Type B pancreatic cell (in vitro differentiated cells): ENCODE data around the gene KCNJ2. TPM values are rescaled to one million over a fixed set of nuclear protein-coding genes. Genes with fewer than 3 reads are reported as not detected.

ENCODE experiments used
- DNase-seq: peaks from one replicate; pipeline ENCODE4 v3.0.0; 2021; ENCODE audit warnings: mixed read lengths; ENCODE audit not compliant: unreplicated experiment; ENCODE audit errors: extremely low spot score
- H3K27ac Mint-ChIP-seq: 2 replicates; pipeline ENCODE4 v1.8.0; 2021; ENCODE audit warnings: mild to moderate bottlenecking, mixed read lengths
- H3K27me3 Mint-ChIP-seq: 2 replicates; pipeline ENCODE4 v1.8.0; 2021; ENCODE audit warnings: mixed read lengths
- H3K36me3 Mint-ChIP-seq: 2 replicates; pipeline ENCODE4 v1.8.0; 2021; ENCODE audit warnings: mixed read lengths
- H3K4me1 Mint-ChIP-seq: one replicate; pipeline ENCODE4 v1.8.0; 2021; ENCODE audit warnings: mixed read lengths; ENCODE audit not compliant: unreplicated experiment
- H3K4me3 Mint-ChIP-seq: 2 replicates; pipeline ENCODE4 v1.8.0; 2021; ENCODE audit warnings: mild to moderate bottlenecking, mixed read lengths
- H3K9me3 Mint-ChIP-seq: 2 replicates; pipeline ENCODE4 v1.8.0; 2021; ENCODE audit warnings: mixed read lengths
- total RNA-seq: library from RNA; stranded (reverse); gene quantifications from 2 replicates; pipeline ENCODE4 v1.2.1, GENCODE V29; 2021; ENCODE audit warnings: low replicate concordance
- TF ChIP-seq, protein P1 (sequence below): fragments of 200-600 bp; sonication (generic); conservative IDR thresholded peaks from 2 replicates; pipeline ENCODE4 v1.5.0; 2021; ENCODE audit warnings: antibody characterized with exemption, mild to moderate bottlenecking

KCNJ2 gene
- total RNA-seq, 1 donor from 2014 or later = 7.5 TPM

GRCh38 chr17:70185285-70185684, 16.0 kb downstream of the KCNJ2 start:
- no peak overlapping the region for H3K27ac Mint-ChIP-seq
- H3K36me3 Mint-ChIP-seq = no peaks in the 10 kb centered on the region
- peaks cover 6% of the 10 kb centered on the region for H3K9me3 Mint-ChIP-seq
- no peak for DNase-seq
- no peaks in the 10 kb centered on the region for H3K27me3 Mint-ChIP-seq
- peaks cover 11% of the 10 kb centered on the region for H3K4me1 Mint-ChIP-seq
- no peak overlapping the region for H3K4me3 Mint-ChIP-seq
- TF ChIP-seq, protein P1, sequence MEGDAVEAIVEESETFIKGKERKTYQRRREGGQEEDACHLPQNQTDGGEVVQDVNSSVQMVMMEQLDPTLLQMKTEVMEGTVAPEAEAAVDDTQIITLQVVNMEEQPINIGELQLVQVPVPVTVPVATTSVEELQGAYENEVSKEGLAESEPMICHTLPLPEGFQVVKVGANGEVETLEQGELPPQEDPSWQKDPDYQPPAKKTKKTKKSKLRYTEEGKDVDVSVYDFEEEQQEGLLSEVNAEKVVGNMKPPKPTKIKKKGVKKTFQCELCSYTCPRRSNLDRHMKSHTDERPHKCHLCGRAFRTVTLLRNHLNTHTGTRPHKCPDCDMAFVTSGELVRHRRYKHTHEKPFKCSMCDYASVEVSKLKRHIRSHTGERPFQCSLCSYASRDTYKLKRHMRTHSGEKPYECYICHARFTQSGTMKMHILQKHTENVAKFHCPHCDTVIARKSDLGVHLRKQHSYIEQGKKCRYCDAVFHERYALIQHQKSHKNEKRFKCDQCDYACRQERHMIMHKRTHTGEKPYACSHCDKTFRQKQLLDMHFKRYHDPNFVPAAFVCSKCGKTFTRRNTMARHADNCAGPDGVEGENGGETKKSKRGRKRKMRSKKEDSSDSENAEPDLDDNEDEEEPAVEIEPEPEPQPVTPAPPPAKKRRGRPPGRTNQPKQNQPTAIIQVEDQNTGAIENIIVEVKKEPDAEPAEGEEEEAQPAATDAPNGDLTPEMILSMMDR = no peak

DNA sequence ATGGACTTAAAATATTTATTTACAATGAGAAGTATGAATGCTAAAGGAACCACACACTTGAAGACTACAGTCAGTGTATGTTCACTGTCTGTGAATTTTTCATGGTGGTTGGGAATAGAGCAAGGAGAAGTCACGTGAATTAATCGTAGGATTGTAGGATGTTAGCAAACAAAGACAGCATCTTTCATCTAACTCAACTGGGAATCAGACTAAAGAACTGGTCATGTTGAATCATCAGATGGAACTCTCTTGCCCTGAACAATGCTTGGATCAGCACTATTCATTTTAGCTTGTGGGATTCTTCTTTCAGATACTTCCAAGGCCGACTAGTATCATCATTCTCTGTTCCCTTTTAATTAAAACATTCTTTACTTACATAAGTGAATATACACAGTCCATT, 18.1 kb downstream of the KCNJ2 start:
- Mint-ChIP-seq H3K27ac (no peak overlapping the region), H3K36me3 (no peaks in the 10 kb centered on the region), H3K27me3 (no peaks in the 10 kb centered on the region), H3K4me1 (peaks cover 7% of the 10 kb centered on the region), H3K9me3 (peaks cover 6% of the 10 kb centered on the region), H3K4me3 (no peak overlapping the region)
- TF ChIP-seq, protein P1 = no peak
- DNase-seq = no peak

DNA sequence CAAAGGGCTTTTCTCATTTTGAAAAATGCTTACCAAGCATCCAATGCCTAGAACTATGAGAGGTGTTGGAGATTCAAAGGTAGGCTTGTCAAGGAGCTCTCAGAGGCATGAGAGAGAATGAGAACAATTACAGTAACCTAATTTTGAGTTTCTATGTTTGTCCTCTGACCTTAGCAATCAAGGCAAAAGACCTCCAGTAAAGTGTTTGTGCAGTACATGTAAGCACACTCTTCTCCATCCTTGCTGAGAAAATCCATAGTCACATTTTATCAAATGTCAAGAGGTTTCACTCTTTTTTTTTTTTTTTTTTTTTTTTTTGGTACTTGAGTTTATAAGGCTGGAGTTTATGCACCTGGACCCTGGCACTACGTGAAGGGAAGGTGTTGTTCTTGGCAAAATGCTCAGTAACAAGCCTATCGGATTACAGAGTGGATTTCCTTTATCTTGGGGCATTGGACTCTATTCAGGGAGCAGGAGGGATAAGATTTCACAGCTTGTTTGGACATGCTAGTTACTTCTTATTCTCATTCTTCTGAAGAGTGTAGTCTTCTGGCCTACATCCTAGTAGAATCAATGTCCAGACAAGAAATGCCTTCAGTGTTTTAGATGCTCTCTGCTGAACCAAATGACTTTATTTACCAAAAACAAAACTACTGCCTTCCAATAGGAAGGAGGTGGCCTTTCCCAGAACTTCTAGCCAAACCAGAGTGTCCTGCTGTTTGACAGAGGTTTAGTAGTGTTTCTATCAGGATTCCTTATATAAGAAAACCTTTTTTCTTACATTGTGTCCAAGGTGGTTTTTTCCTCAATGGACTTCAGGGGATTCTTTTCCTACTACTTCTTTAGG, 21.9 kb downstream of the KCNJ2 start:
- no peak overlapping the region for H3K27ac Mint-ChIP-seq
- no peak for DNase-seq
- no peaks in the 10 kb centered on the region for H3K36me3 Mint-ChIP-seq
- no peaks in the 10 kb centered on the region for H3K4me1 Mint-ChIP-seq
- H3K4me3 Mint-ChIP-seq = no peak overlapping the region
- H3K27me3 Mint-ChIP-seq = no peaks in the 10 kb centered on the region
- TF ChIP-seq, protein P1 = no peak
- H3K9me3 Mint-ChIP-seq = peaks cover 6% of the 10 kb centered on the region

DNA sequence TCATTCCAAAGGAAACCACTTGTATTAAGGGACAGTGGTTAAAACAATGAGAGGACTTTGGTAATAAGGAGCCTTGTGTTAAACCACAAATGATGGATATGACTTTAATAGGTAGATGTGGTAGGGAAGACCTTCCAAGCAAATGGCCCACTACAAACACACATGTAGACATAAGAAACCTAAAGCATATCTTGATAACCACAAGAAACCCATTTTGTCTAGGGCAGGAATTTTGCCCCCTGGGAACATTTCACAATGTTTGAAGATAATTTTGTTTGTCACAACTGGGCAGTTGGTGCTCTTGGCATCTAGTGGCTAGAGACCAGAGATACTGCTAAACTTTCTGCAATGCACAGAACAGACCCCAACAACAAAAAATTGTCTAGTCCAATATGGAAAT, 25.8 kb downstream of the KCNJ2 start:
- no peak overlapping the region for H3K4me3 Mint-ChIP-seq
- H3K36me3 Mint-ChIP-seq = no peaks in the 10 kb centered on the region
- H3K27me3 Mint-ChIP-seq = no peaks in the 10 kb centered on the region
- no peak overlapping the region for H3K27ac Mint-ChIP-seq
- TF ChIP-seq, protein P1 = no peak
- H3K4me1 Mint-ChIP-seq = no peaks in the 10 kb centered on the region
- no peak for DNase-seq
- no peaks in the 10 kb centered on the region for H3K9me3 Mint-ChIP-seq

DNA sequence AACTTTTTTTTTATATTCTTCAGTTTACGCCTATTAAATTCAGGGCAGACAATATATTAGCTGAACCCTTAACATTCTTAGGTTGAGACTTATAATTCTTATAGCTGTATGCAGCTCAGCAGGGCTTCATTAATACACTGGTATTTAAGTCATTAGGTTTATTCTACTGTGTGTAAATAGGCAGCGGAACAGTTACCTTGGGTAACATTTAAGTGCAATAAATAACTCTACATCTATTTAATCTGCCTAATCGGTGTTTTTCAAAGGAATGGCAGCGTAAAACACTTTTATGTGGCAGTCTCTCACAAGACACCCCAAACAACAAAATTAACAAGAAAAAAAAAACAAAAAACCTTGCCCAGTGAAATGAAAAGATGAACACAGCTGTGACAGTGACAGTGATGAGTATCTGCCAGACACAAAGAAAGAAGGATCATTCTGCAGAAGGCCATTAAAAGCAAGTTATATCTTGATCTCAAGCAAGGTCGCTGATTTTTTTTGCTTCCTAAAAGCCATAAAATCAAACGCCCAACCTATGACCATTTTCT, 32.6 kb downstream of the KCNJ2 start:
- Mint-ChIP-seq H3K9me3 (no peaks in the 10 kb centered on the region), H3K27me3 (no peaks in the 10 kb centered on the region), H3K4me3 (no peak overlapping the region), H3K27ac (no peak overlapping the region), H3K36me3 (no peaks in the 10 kb centered on the region), H3K4me1 (no peaks in the 10 kb centered on the region)
- no peak for DNase-seq
- TF ChIP-seq, protein P1 = no peak
